Smooth muscle cell of the brain vasculature (primary cell): ENCODE results near the gene PPL.
"Not testable (repeated sequence)": the region's sequence is repeated elsewhere in the genome, so short reads cannot be mapped to it uniquely, and the experiment has no call there.

Source experiments
- DNase-seq: peaks from one replicate; pipeline ENCODE4 v3.0.0-alpha.2; 2012; ENCODE audit warnings: low read depth, low spot score

PPL gene

GRCh38 chr16:4936991-4937781 is at the start of gene PPL:
Gene PPL (minus strand): TSS chr16:4937148. CDS start chr16:4937045, 103 bp downstream.
- no peak for DNase-seq

GRCh38 chr16:4984174-4984990 is 47.4 kb upstream of the PPL start:
- no peak for DNase-seq

GRCh38 chr16:4982056-4982867 is 45.3 kb upstream of the PPL start:
- no peak for DNase-seq

GRCh38 chr16:4981473-4981872 is 44.5 kb upstream of the PPL start:
- no peak for DNase-seq

- DNase-seq: no peak
Measured at GRCh38 chr16:4980691-4981090, 43.7 kb upstream of the PPL start.

- no peak for DNase-seq
Measured at GRCh38 chr16:4979736-4980660, 43.0 kb upstream of the PPL start.

- DNase-seq: no peak
Measured at GRCh38 chr16:4979164-4979563, 42.2 kb upstream of the PPL start.

GRCh38 chr16:4976611-4977145 is 39.7 kb upstream of the PPL start:
- DNase-seq: no peak

GRCh38 chr16:4976079-4976478 is 39.1 kb upstream of the PPL start:
- no peak for DNase-seq

- DNase-seq: no peak
Measured at GRCh38 chr16:4972938-4973587, 36.1 kb upstream of the PPL start.

- no peak for DNase-seq
Measured at GRCh38 chr16:4970010-4970409, 33.1 kb upstream of the PPL start.

GRCh38 chr16:4968879-4969483 is 32.0 kb upstream of the PPL start:
- DNase-seq: no peak

- DNase-seq: not testable (repeated sequence)
Measured at GRCh38 chr16:4968278-4968677, 31.3 kb upstream of the PPL start.

- DNase-seq: no peak
Measured at GRCh38 chr16:4966736-4967453, 29.9 kb upstream of the PPL start.

GRCh38 chr16:4963527-4963926 is 26.6 kb upstream of the PPL start:
- DNase-seq: not testable (repeated sequence)

GRCh38 chr16:4962716-4963115 is 25.8 kb upstream of the PPL start:
- no peak for DNase-seq

- no peak for DNase-seq
Measured at GRCh38 chr16:4960579-4960978, 23.6 kb upstream of the PPL start.

GRCh38 chr16:4958510-4959438 is 21.8 kb upstream of the PPL start:
- no peak for DNase-seq
